Measurements from ENCODE around the gene RPRD2.

Gene RPRD2

GRCh38 chr1:150514913-150515327 lies 151.0 kb downstream of the RPRD2 start:
- no peak for DNase-seq (ENCODE audit: low read depth, low spot score)

GRCh38 chr1:150515328-150516049 lies 151.5 kb downstream of the RPRD2 start, which contains the start of gene FALEC:
FALEC (plus strand) TSS chr1:150515752.
- peak; percentile 99 for DNase-seq (ENCODE audit: low read depth, low spot score)

- peak; percentile 52 for DNase-seq (ENCODE audit: low read depth, low spot score)
These were observed 152.2 kb downstream of the RPRD2 start for GRCh38 chr1:150516050-150516591.

- DNase-seq (ENCODE audit: low read depth, low spot score) = no peak
These were observed 152.7 kb downstream of the RPRD2 start for GRCh38 chr1:150516616-150517015.

DNA sequence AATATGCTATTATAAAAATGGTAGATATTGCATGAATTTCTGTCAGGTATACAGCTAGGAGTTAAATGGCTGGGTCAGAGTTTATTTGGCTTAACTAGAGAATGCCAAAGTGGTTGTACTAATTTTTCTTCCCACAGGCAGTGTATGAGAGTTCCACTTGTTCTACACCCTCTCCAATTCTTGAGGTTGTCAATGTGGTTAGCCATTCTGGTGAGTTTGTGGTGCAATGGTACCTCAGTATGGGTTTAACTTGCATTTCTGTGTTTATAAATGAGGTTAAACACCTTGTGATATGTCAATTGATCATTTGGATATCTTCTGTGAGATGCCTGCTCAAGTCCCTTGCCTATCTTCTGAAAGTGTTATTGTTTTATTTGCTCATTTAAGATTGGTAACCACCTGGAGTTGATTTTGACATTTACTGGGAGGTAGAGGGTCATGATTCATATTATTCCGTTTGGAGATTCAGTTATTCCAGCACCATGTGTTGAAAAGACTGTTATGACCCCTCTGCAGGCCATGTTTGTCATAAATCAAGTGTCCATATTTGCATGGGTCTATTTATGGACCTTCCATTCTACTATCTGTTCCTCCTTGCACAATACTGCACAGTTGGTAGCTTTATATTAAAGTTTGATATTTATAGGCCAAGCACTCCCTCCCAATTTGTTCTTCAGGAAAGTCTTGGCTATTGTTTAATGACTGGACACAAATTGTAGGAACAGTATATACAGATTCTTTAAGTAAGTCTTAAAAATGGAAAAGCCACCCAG lies 157.4 kb downstream of the RPRD2 start:
- DNase-seq (ENCODE audit: low read depth, low spot score) = no peak

DNA sequence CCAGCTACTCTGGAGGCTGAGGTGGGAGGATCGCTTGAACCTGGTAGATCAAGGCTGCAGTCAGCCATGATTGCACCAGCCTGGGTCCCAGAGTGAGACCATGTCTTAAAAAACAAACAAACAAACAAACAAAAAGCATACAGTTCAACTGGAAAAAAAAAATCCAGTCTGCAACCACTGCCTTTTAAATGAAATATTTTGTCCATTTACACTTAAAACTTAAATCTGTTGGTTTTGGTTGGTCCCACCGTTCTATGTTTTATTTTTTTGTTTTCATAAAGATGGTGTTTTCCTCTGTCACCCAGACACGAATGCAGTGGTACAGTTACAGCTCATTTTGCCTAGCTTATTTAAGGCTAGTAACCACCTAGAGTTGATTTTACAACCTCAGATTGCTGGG lies 161.4 kb downstream of the RPRD2 start:
- DNase-seq (ENCODE audit: low read depth, low spot score) = no peak
